Mesenchymal stem cell (in vitro differentiated cells and primary cell): ENCODE results near the gene ZNF836.

Experiments used
- DNase-seq: peaks from one replicate; pipeline ENCODE4 v3.0.0-alpha.2; 2013
- H2AFZ ChIP-seq: one replicate; pipeline ENCODE4 v1.6.1; 2013; ENCODE audit warnings: low read depth, mild to moderate bottlenecking, control low read depth, inconsistent platforms, low read length, moderate library complexity
- H2AK5ac ChIP-seq: 2 replicates; pipeline ENCODE4 v1.6.1; 2013; ENCODE audit warnings: low read length, moderate library complexity, mild to moderate bottlenecking, inconsistent platforms; ENCODE audit not compliant: severe bottlenecking
- H2BK120ac ChIP-seq: one replicate; pipeline ENCODE4 v1.6.1; 2013; ENCODE audit warnings: low read depth, mild to moderate bottlenecking, inconsistent platforms, low read length, moderate library complexity
- H2BK12ac ChIP-seq, 2 experiments: one replicate each; pipeline ENCODE4 v1.6.1; 2013; ENCODE audit warnings: inconsistent platforms in 2 of 2, low read length in 2 of 2, mild to moderate bottlenecking in 2 of 2, moderate library complexity in 2 of 2, control low read depth in 1 of 2
- H2BK15ac ChIP-seq: one replicate; pipeline ENCODE4 v1.6.1; 2013; ENCODE audit warnings: mild to moderate bottlenecking, low read depth, inconsistent platforms; ENCODE audit not compliant: poor library complexity, severe bottlenecking
- H2BK5ac ChIP-seq: 2 replicates; pipeline ENCODE4 v1.6.1; 2013; ENCODE audit warnings: low read depth, mild to moderate bottlenecking, low read length, control low read depth, inconsistent platforms; ENCODE audit not compliant: poor library complexity, severe bottlenecking
- H3K14ac ChIP-seq, 2 experiments: one replicate each; pipeline ENCODE4 v1.6.1; 2013; ENCODE audit warnings: inconsistent platforms in 2 of 2, low read length in 2 of 2, control low read depth in 1 of 2, mild to moderate bottlenecking in 1 of 2, moderate library complexity in 1 of 2
- H3K18ac ChIP-seq, 2 experiments: one replicate each; pipeline ENCODE4 v1.6.1; 2013; ENCODE audit warnings: inconsistent platforms in 2 of 2, low read length in 2 of 2, control low read depth in 1 of 2, low read depth in 1 of 2, mild to moderate bottlenecking in 1 of 2
- H3K23ac ChIP-seq, 2 experiments: one replicate each; pipeline ENCODE4 v1.6.1; 2013; ENCODE audit warnings: inconsistent platforms in 2 of 2, low read length in 2 of 2, mild to moderate bottlenecking in 2 of 2, moderate library complexity in 2 of 2, control low read depth in 1 of 2
- H3K27ac ChIP-seq: 2 replicates; pipeline ENCODE4 v1.5.1; 2013; ENCODE audit warnings: mild to moderate bottlenecking, moderate library complexity, low read length, control low read depth, inconsistent platforms; ENCODE audit not compliant: poor library complexity, severe bottlenecking
- H3K27me3 ChIP-seq, 2 experiments: 2 replicates each; pipeline versions ENCODE4 v1.6.1 to v1.7.0; 2013; ENCODE audit warnings: low read length in 2 of 2, mild to moderate bottlenecking in 2 of 2, moderate library complexity in 2 of 2, control low read depth in 1 of 2, inconsistent platforms in 1 of 2; ENCODE audit not compliant: control insufficient read depth in 1 of 2, insufficient read depth in 1 of 2
- H3K36me3 ChIP-seq, 2 experiments: 2 replicates each; pipeline versions ENCODE4 v1.6.1 to v1.7.0; 2013; ENCODE audit warnings: low read length in 2 of 2, control low read depth in 1 of 2, inconsistent platforms in 1 of 2, low read depth in 1 of 2, mild to moderate bottlenecking in 1 of 2; ENCODE audit not compliant: insufficient read depth in 2 of 2, control insufficient read depth in 1 of 2
- H3K4ac ChIP-seq, 2 experiments: one replicate each; pipeline ENCODE4 v1.6.1; 2013; ENCODE audit warnings: inconsistent platforms in 2 of 2, low read length in 2 of 2, mild to moderate bottlenecking in 2 of 2, moderate library complexity in 2 of 2, control low read depth in 1 of 2, low read depth in 1 of 2
- H3K4me1 ChIP-seq: 2 replicates; pipeline ENCODE4 v1.6.1; 2013; ENCODE audit warnings: low read depth, low read length, control low read depth; ENCODE audit not compliant: control insufficient read depth, insufficient read depth
- H3K4me2 ChIP-seq: 2 replicates; pipeline ENCODE4 v1.6.1; 2013; ENCODE audit warnings: low read length, mild to moderate bottlenecking, inconsistent platforms; ENCODE audit not compliant: poor library complexity, severe bottlenecking
- H3K4me3 ChIP-seq, 2 experiments: 2 replicates each; pipeline versions ENCODE4 v1.5.1 to v1.7.0; 2013; ENCODE audit warnings: low read length in 2 of 2, mild to moderate bottlenecking in 2 of 2, control low read depth in 1 of 2, low read depth in 1 of 2; ENCODE audit not compliant: insufficient read depth in 1 of 2
- H3K79me1 ChIP-seq: replicated peaks from 2 replicates; pipeline ENCODE4 v1.6.1; 2013; ENCODE audit warnings: mild to moderate bottlenecking, control low read depth, low read length, inconsistent platforms; ENCODE audit not compliant: poor library complexity, severe bottlenecking
- H3K9ac ChIP-seq: 2 replicates; pipeline ENCODE4 v1.7.0; 2013; ENCODE audit warnings: mild to moderate bottlenecking, low read length, moderate library complexity
- H3K9me3 ChIP-seq: 2 replicates; pipeline ENCODE4 v1.7.0; 2013; ENCODE audit warnings: mild to moderate bottlenecking, low read length; ENCODE audit not compliant: control insufficient read depth
- H4K8ac ChIP-seq: one replicate; pipeline ENCODE4 v1.6.1; 2013; ENCODE audit warnings: inconsistent platforms, mild to moderate bottlenecking, low read length, moderate library complexity
- H4K91ac ChIP-seq: one replicate; pipeline ENCODE4 v1.6.1; 2013; ENCODE audit warnings: mild to moderate bottlenecking, low read length, inconsistent platforms
- WGBS: methylation state at CpG from one replicate; pipeline ENCODE4 v1.1.7; 2013; ENCODE audit warnings: mixed read lengths; 5-methylcytosine and 5-hydroxymethylcytosine counted together

ZNF836 gene

DNA sequence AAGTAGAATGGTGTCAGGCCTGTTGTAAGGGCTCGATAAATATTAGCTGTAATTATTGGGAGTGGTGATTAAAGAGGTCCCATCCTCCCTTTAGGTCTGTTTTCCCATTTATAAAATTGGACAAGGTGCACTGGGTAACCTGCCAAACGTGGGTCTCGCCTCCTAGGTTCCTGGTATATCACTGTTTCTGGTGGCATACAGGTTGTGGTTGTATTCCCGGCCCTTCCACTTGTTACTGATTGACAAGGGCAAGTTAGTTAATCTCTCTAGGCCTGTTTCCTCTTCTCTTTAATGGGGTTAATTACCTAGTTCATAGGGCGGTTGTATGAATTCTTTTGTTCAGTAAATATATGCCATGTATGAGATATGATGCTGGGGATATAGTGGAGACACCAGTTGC is 20.0 kb upstream of the ZNF836 start:
- Histone ChIP-seq H4K8ac (no peak overlapping the region), H3K36me3 (peaks cover 24 to 34% of the 10 kb centered on the region in 2 experiments), H3K27me3 (no peaks in the 10 kb centered on the region), H3K4ac (no peak overlapping the region), H3K23ac (no peak overlapping the region), H3K14ac (no peak overlapping the region), H3K9ac (peak overlapping the region; percentile 98), H3K18ac (no peak overlapping the region), H2BK12ac (no peak overlapping the region), H2BK15ac (no peak overlapping the region), H4K91ac (no peak overlapping the region), H3K27ac (peak overlapping the region; percentile 92), H2BK5ac (no peak overlapping the region), H2AK5ac (no peak overlapping the region), H3K4me2 (peak overlapping the region; percentile 42), H2AFZ (no peak overlapping the region), H3K4me1 (peaks cover 6% of the 10 kb centered on the region), H3K9me3 (no peaks in the 10 kb centered on the region), H3K4me3 (peak overlapping the region in 1 of 2 experiments; percentile 89), H3K79me1 (no peaks in the 10 kb centered on the region), H2BK120ac (no peak overlapping the region)
- DNase-seq: no peak
- 85% methylated on average over 5 of the region's 5 CpGs for WGBS

DNA sequence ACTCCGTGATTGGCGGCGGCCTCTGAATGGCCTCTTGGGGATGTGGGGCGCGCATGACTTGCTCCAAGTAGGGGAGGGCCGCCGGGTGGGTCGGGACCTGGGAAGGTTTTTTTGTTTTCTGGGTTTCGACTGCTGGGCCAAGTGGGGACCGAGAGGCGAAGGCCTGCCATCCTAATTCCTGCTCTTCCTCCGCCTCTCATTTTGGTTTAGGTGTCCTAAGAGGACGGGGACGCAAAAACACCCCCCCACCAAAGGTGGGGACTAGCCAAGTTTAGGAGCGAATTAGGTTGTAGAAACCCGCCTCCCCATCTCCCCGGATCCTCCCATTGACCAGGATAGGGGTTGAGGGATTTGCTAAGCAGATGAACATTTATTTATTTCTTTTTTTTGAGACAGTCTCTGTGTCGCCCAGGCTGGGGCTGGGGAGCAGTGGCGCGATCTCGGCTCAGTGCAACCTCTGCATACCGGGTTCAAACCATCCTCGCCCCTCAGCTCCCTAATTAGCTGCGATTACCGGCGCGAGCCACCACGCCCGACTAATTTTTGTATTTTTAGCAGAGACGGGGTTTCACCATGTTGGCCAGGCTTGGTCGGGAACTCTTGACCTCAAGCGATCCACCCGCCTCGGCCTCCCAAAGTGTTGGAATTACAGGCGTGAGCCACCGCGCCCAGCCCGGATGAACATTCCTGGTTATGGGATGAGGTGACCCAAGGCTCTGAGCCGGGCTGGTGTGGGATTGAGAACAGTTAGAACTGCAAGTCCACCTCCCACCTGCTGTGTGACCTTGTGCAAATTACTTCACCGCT is 19.3 kb upstream of the ZNF836 start:
- H2BK120ac ChIP-seq: peak overlapping the region; percentile 95
- peak; percentile 56 for DNase-seq
- peak overlapping the region; percentile 98 for H3K9ac ChIP-seq
- peaks cover 23 to 27% of the 10 kb centered on the region in 2 experiments for H3K36me3 ChIP-seq
- peak overlapping the region in 1 of 2 experiments; percentile 11 for H2BK12ac ChIP-seq
- H3K18ac ChIP-seq: peak overlapping the region; percentile 86 to 100
- peaks cover 6% of the 10 kb centered on the region for H3K4me1 ChIP-seq
- peak overlapping the region; percentile 42 for H3K4me2 ChIP-seq
- peak overlapping the region; percentile 89 to 90 for H3K4me3 ChIP-seq
- peak overlapping the region; percentile 77 for H4K91ac ChIP-seq
- H3K79me1 ChIP-seq: no peaks in the 10 kb centered on the region
- H4K8ac ChIP-seq: peak overlapping the region; percentile 86
- peak overlapping the region; percentile 62 for H2AFZ ChIP-seq
- H3K23ac ChIP-seq: peak overlapping the region in 1 of 2 experiments; percentile 26
- no peaks in the 10 kb centered on the region for H3K9me3 ChIP-seq
- peak overlapping the region; percentile 76 to 97 for H3K4ac ChIP-seq
- H3K27me3 ChIP-seq: no peaks in the 10 kb centered on the region
- peak overlapping the region in 1 of 2 experiments; percentile 83 for H3K14ac ChIP-seq
- peak overlapping the region; percentile 59 for H2BK5ac ChIP-seq
- WGBS: 5% methylated on average over 30 of the region's 40 CpGs
- H2BK15ac ChIP-seq: peak overlapping the region; percentile 44
- H2AK5ac ChIP-seq: peak overlapping the region; percentile 33
- peak overlapping the region; percentile 92 for H3K27ac ChIP-seq

DNA sequence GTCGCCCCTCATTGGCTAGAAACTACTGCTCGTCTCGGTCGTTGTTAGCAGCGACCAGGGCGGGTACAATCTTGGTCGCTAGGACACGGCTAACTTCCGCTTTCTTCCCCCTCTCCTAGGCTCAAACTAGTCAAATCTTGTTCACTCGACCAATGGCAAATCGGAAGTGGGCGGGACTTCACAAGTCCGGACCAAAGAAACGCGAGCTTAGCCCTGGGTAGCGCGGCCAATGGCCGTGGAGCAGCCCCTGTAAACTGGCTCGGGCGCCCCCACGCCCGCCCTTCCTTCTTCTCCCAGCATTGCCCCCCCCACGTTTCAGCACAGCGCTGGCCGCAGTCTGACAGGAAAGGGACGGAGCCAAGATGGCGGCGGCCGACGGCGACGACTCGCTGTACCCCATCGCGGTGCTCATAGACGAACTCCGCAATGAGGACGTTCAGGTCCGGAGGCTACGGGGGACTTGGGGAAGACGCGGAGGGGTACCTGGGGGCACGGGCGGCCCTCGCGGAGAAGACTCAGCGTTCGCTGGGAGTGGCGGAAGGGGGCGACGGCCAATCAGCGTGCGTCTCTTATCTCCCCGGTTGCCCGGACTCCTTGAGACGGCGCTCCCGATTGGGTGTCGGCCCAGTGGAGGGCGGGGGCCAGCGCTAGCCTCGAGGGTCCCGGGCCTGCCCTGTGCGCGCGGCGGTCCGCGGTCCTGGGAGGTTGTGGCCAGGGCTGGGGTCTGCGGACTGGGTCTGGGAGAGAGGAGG is 18.5 kb upstream of the ZNF836 start, which contains the start of gene PPP2R1A:
Gene PPP2R1A (plus strand): TSS at position 318 of the 752 bp plus-strand sequence. CDS start 45 bp downstream, at position 363.
- H3K18ac ChIP-seq: peak within 1 kb of the TSS; percentile 98 to 100
- H3K4me3 ChIP-seq: peak within 1 kb of the TSS; percentile 89 to 90
- H2AK5ac ChIP-seq: peak within 1 kb of the TSS; percentile 33
- H2BK5ac ChIP-seq: peak within 1 kb of the TSS; percentile 98
- peaks cover 16 to 19% of the 10 kb centered on the region in 2 experiments for H3K36me3 ChIP-seq
- H3K9ac ChIP-seq: peak within 1 kb of the TSS; percentile 98
- H3K23ac ChIP-seq: peak within 1 kb of the TSS in 1 of 2 experiments; percentile 26
- no peaks in the 10 kb centered on the region for H3K27me3 ChIP-seq
- H3K14ac ChIP-seq: peak within 1 kb of the TSS in 1 of 2 experiments; percentile 83
- peak within 1 kb of the TSS; percentile 11 to 21 for H2BK12ac ChIP-seq
- H2BK15ac ChIP-seq: peak within 1 kb of the TSS; percentile 84
- peak within 1 kb of the TSS; percentile 62 for H2AFZ ChIP-seq
- H3K4ac ChIP-seq: peak within 1 kb of the TSS; percentile 93 to 97
- peak; percentile 100 for DNase-seq
- no peaks in the 10 kb centered on the region for H3K79me1 ChIP-seq
- WGBS: under 1% methylated on average over 70 of the region's 70 CpGs
- H2BK120ac ChIP-seq: peak within 1 kb of the TSS; percentile 95
- H4K91ac ChIP-seq: peak within 1 kb of the TSS; percentile 99
- H3K27ac ChIP-seq: peak within 1 kb of the TSS; percentile 99
- H3K4me2 ChIP-seq: peak within 1 kb of the TSS; percentile 60
- H3K9me3 ChIP-seq: no peaks in the 10 kb centered on the region
- H3K4me1 ChIP-seq: peaks cover 6% of the 10 kb centered on the region
- H4K8ac ChIP-seq: peak within 1 kb of the TSS; percentile 99
